ENCODE data around the gene ZFYVE27.

The ZFYVE27 gene

GRCh38 chr10:97703398-97704067 lies 33.4 kb upstream of the ZFYVE27 start:
- H3K4me3 ChIP-seq (ENCODE audit: low read depth, low read length) = no peak overlapping the region
- DNase-seq (ENCODE audit: low read depth) = no peak
- TF ChIP-seq CTCF (IDR thresholded peaks at IDR 0.05; ENCODE audit: control insufficient read depth, extremely low read depth, insufficient read depth) = no peak

DNA sequence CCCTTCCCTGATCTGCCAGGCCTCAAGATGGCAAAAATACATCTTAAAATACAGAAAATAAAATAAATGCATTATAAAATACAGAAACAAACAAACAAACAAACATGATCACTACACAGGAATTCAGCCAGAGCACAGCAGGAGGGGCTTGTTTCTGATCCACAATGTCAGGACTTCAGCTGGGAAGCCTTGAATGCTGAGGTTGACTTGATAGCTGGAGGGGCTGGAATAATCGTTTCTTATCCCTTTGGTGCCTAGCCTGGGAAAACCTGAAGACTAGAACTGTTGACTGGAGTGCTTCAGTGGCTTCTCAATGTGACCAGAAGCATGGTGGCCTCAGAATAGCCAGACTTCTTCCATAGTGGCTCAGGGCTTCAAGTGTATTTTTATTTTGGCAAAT lies 32.6 kb upstream of the ZFYVE27 start:
- no peak for TF ChIP-seq CTCF (IDR thresholded peaks at IDR 0.05; ENCODE audit: control insufficient read depth, extremely low read depth, insufficient read depth)
- DNase-seq (ENCODE audit: low read depth) = no peak
- no peak overlapping the region for H3K4me3 ChIP-seq (ENCODE audit: low read depth, low read length)

GRCh38 chr10:97705006-97705670 lies 31.8 kb upstream of the ZFYVE27 start:
- no peak for DNase-seq (ENCODE audit: low read depth)
- no peak for TF ChIP-seq CTCF (IDR thresholded peaks at IDR 0.05; ENCODE audit: control insufficient read depth, extremely low read depth, insufficient read depth)
- no peak overlapping the region for H3K4me3 ChIP-seq (ENCODE audit: low read depth, low read length)

DNA sequence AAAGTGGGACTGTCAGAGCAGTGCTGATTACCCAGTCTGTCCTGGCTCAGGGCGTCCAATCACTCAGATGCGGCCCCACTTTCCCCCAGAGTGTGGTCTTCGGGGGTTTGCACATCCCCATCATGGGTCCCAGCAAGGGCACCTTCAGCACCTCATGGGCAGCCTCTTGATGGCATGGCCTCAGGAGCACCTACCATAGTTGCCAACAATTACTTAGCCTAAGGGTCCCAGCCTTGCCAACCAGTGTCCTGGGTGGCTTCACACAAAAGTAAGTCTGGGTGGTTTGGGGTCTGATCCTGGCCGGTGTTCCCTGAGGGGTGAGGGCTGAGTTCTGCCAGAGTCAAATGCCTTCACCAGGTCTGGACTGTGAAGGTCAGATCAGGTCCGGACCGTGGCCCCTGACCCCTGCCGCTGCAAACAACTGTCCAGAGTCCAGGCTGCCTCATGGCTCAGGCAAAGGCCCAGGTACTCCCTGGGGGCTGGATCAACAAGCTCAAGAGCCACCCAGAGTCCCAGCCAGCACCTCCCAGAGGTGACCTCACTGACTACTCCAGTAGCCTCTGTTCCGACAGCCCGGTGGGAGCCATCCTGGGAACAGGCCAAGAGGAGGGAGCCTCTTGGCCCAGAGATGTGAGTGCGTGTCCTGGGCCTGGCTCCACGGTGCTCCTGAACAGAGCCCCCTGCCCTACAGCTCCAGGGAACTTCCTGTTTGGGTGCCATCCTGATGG lies 29.6 kb upstream of the ZFYVE27 start:
- H3K4me3 ChIP-seq (ENCODE audit: low read depth, low read length) = no peak overlapping the region
- DNase-seq (ENCODE audit: low read depth) = no peak
- TF ChIP-seq CTCF (IDR thresholded peaks at IDR 0.05; ENCODE audit: control insufficient read depth, extremely low read depth, insufficient read depth) = no peak

GRCh38 chr10:97708167-97708566 lies 28.8 kb upstream of the ZFYVE27 start:
- no peak for TF ChIP-seq CTCF (IDR thresholded peaks at IDR 0.05; ENCODE audit: control insufficient read depth, extremely low read depth, insufficient read depth)
- H3K4me3 ChIP-seq (ENCODE audit: low read depth, low read length) = no peak overlapping the region
- DNase-seq (ENCODE audit: low read depth) = no peak

DNA sequence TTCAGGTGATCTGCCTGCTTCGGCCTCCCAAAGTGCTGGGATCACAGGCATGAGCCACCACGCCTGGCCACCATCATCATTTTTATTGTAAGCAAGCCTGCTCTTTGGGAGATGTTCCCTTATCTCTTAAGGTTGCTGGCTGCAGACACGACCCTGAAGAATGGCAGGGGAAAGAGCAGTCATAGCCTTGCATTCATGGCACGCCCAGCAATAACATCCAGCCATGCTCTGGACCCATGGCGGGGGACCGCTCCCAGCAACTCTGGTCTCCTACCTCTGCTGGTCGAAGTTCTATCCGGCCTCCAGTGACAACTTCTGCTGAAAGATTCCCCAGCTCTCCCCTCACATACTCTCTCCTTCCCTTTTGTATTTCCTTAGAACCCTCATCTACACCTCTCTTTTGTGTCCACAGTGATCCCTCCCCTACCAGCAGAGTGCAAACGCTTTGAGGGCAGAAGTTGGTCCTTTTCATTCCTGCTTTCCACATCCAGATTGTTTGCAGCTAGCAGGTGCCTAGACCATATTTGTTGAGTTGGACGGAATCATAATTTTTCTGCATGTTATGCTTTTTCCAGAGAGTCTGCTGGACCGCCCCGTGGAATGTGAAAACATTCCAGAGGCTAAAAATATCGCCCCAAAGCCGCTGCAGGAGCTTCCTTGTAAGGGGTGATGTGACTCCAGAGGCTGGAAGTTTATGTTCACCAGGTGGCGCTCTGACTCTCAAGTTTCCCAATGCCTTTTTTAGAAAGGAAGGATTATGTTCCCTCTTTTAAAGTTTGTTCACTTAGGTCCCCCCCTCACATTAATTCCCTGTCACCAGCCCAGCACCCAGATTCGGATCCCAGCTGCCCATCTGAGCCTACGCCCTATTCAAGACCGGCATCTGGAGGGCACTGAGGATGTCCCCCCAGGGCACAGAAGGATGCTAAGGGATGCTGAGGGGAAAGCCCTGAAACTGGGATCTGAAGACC lies 27.7 kb upstream of the ZFYVE27 start:
- TF ChIP-seq CTCF (IDR thresholded peaks at IDR 0.05; ENCODE audit: control insufficient read depth, extremely low read depth, insufficient read depth) = peak; percentile 76
- DNase-seq (ENCODE audit: low read depth) = no peak
- no peak overlapping the region for H3K4me3 ChIP-seq (ENCODE audit: low read depth, low read length)

All from LNCaP clone FGC (cell line).